Measurements from ENCODE around the gene MSI2.

GRCh38 chr17:57640079-57640478 is 383.8 kb downstream of the MSI2 start:
- no peak for TF ChIP-seq EP300 (IDR thresholded peaks at IDR 0.05; ENCODE audit: borderline replicate concordance in 1 of 2, low read depth in 1 of 2, low read length in 1 of 2)
- no peak for TF ChIP-seq CTCF (IDR thresholded peaks at IDR 0.05)
- TF ChIP-seq POLR2AphosphoS5 (IDR thresholded peaks at IDR 0.05; ENCODE audit: low read depth, low read length) = no peak
- no peak for TF ChIP-seq MAX (IDR thresholded peaks at IDR 0.05; ENCODE audit: low read depth)
- TF ChIP-seq EZH2phosphoT487 (IDR thresholded peaks at IDR 0.05; ENCODE audit: borderline replicate concordance, low read depth) = no peak
- no peak for TF ChIP-seq YY1 (IDR thresholded peaks at IDR 0.05; ENCODE audit: low read depth)
- no peak for TF ChIP-seq RXRA (IDR thresholded peaks at IDR 0.05; ENCODE audit: borderline replicate concordance, low read depth)
- TF ChIP-seq GABPA (IDR thresholded peaks at IDR 0.05; ENCODE audit: low read depth) = no peak
- no peak for TF ChIP-seq REST (IDR thresholded peaks at IDR 0.05; ENCODE audit: low read depth, low read length)
- no peak for TF ChIP-seq CHD2 (IDR thresholded peaks at IDR 0.05; ENCODE audit: low read length, partially characterized antibody)
- TF ChIP-seq FOXM1 (IDR thresholded peaks at IDR 0.05; ENCODE audit: low read depth) = no peak
- no peak for TF ChIP-seq MEF2A (IDR thresholded peaks at IDR 0.05; ENCODE audit: borderline replicate concordance, low read depth)
- TF ChIP-seq MXI1 (IDR thresholded peaks at IDR 0.05; ENCODE audit: low read depth, low read length) = no peak
- no peak for TF ChIP-seq PBX3 (IDR thresholded peaks at IDR 0.05)
